Neutrophil (primary cell): ENCODE data around the gene RASSF9.

Source experiments
- H3K27ac ChIP-seq: fragments of 200-600 bp; sonication (generic); 2 replicates; pipeline ENCODE4 v1.5.1; 2016; ENCODE audit warnings: mild to moderate bottlenecking, moderate library complexity
- H3K27me3 ChIP-seq: fragments of 200-600 bp; sonication (generic); 2 replicates; pipeline ENCODE4 v1.6.0; 2016; ENCODE audit warnings: mild to moderate bottlenecking
- H3K36me3 ChIP-seq: fragments of 200-600 bp; sonication (generic); 2 replicates; pipeline ENCODE4 v1.5.1; 2017
- H3K4me1 ChIP-seq, 2 experiments: fragments of 200-600 bp in 1 of 2; sonication (generic) in 1 of 2; 1 replicate in 1 of 2; 2 replicates in 1 of 2; pipeline versions ENCODE4 v1.5.1 to v1.6.1; 2013 to 2016; ENCODE audit warnings: low read depth in 1 of 2, low read length in 1 of 2, mild to moderate bottlenecking in 1 of 2, moderate library complexity in 1 of 2; ENCODE audit not compliant: control insufficient read depth in 1 of 2, insufficient read depth in 1 of 2
- H3K4me3 ChIP-seq, 2 experiments: fragments of 200-600 bp in 1 of 2; sonication (generic) in 1 of 2; 1 replicate in 1 of 2; 2 replicates in 1 of 2; pipeline ENCODE4 v1.5.1; 2013 to 2016; ENCODE audit warnings: low read depth in 1 of 2, low read length in 1 of 2, mild to moderate bottlenecking in 1 of 2, moderate library complexity in 1 of 2
- H3K9me3 ChIP-seq: fragments of 200-600 bp; sonication (generic); 2 replicates; pipeline ENCODE4 v1.5.1; 2016
- CTCF ChIP-seq: fragments of 200-600 bp; sonication (generic); IDR thresholded peaks from 2 replicates; pipeline ENCODE4 v1.5.1; 2016; ENCODE audit warnings: antibody characterized with exemption

RASSF9 gene

GRCh38 chr12:85794531-85794930, 41.7 kb downstream of the RASSF9 start:
- Histone ChIP-seq H3K4me3 (no peak overlapping the region), H3K27ac (no peak overlapping the region), H3K36me3 (no peaks in the 10 kb centered on the region), H3K9me3 (no peaks in the 10 kb centered on the region), H3K4me1 (no peaks in the 10 kb centered on the region), H3K27me3 (no peaks in the 10 kb centered on the region)
- TF ChIP-seq CTCF: no peak

- no peaks in the 10 kb centered on the region for H3K27me3 ChIP-seq
- H3K36me3 ChIP-seq: no peaks in the 10 kb centered on the region
- H3K4me1 ChIP-seq: no peaks in the 10 kb centered on the region
- no peak overlapping the region for H3K4me3 ChIP-seq
- TF ChIP-seq CTCF: no peak
- H3K27ac ChIP-seq: no peak overlapping the region
- H3K9me3 ChIP-seq: no peaks in the 10 kb centered on the region
Measured at GRCh38 chr12:85784096-85784720, 52.0 kb downstream of the RASSF9 start.

- Histone ChIP-seq H3K4me3 (no peak overlapping the region), H3K4me1 (no peaks in the 10 kb centered on the region), H3K27ac (no peak overlapping the region), H3K36me3 (no peaks in the 10 kb centered on the region), H3K9me3 (no peaks in the 10 kb centered on the region), H3K27me3 (no peaks in the 10 kb centered on the region)
- TF ChIP-seq CTCF: no peak
Measured at GRCh38 chr12:85782711-85783110, 53.5 kb downstream of the RASSF9 start.

GRCh38 chr12:85781766-85782165, 54.4 kb downstream of the RASSF9 start:
- no peak for TF ChIP-seq CTCF
- Histone ChIP-seq H3K4me3 (no peak overlapping the region), H3K9me3 (no peaks in the 10 kb centered on the region), H3K27ac (no peak overlapping the region), H3K4me1 (no peaks in the 10 kb centered on the region), H3K27me3 (no peaks in the 10 kb centered on the region), H3K36me3 (no peaks in the 10 kb centered on the region)

- H3K4me1 ChIP-seq: no peaks in the 10 kb centered on the region
- H3K27me3 ChIP-seq: no peaks in the 10 kb centered on the region
- no peak for TF ChIP-seq CTCF
- H3K27ac ChIP-seq: no peak overlapping the region
- H3K36me3 ChIP-seq: no peaks in the 10 kb centered on the region
- no peaks in the 10 kb centered on the region for H3K9me3 ChIP-seq
- H3K4me3 ChIP-seq: no peak overlapping the region
Measured at GRCh38 chr12:85779768-85780167, 56.4 kb downstream of the RASSF9 start.

- Histone ChIP-seq H3K27me3 (no peaks in the 10 kb centered on the region), H3K36me3 (no peaks in the 10 kb centered on the region)
- no peak for TF ChIP-seq CTCF
Measured at GRCh38 chr12:85775091-85775490, 61.1 kb downstream of the RASSF9 start.

More at GRCh38 chr12:85775091-85775490, 61.1 kb downstream of the RASSF9 start:
- no peak overlapping the region for H3K4me3 ChIP-seq
- no peaks in the 10 kb centered on the region for H3K4me1 ChIP-seq
- no peaks in the 10 kb centered on the region for H3K9me3 ChIP-seq
- no peak overlapping the region for H3K27ac ChIP-seq
